ENCODE data around the gene UNC13C. TPM values are rescaled to one million over a fixed set of nuclear protein-coding genes. Genes with fewer than 3 reads are reported as not detected.

UNC13C gene
- total and polyA plus RNA-seq, 2 of the 13 experiments (the other 11 are each of a cell fraction or from before 2014, with no cell fraction given) = 0.04 TPM; not detected in 1

- TF ChIP-seq ZNF704 (CRISPR knock-in tag; IDR thresholded peaks at IDR 0.05; ENCODE audit: borderline replicate concordance) (no peak), ZNF776 (CRISPR knock-in tag; IDR thresholded peaks at IDR 0.05) (no peak)
These were observed 484.3 kb downstream of the UNC13C start (continued) for GRCh38 chr15:54462511-54462913.

DNA sequence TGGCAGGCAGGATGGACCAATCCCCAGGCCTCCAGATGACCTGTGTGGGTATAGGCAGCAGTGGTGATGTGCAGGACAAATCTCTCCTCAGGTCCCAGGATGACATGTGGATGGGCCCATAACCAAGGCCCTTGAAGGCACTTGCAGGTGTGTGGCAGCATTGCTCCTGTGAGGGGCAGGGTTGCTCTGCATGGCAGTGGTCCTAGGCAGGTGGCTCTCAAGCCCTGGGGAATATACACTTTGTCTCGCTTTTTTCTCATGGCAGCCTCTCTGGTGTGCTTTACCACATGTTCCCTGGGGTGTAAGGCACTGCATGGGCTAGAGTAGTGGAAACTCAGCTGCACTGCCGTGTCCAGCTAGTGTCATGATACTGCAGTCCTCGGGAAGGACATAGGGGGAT lies 503.6 kb downstream of the UNC13C start:
- CTCF ChIA-PET (ENCODE audit: low intra/inter-chr PET ratio, low total read pairs) = no interaction called here
- no peak for FAIRE-seq
- H2AFZ ChIP-seq (ENCODE audit: low read length) = no peak overlapping the region
- intact Hi-C loops (cut with micrococcal nuclease; ENCODE audit: unreplicated experiment) (no loop called here), in situ Hi-C loops (cut with HindIII; ENCODE audit: extremely low pct_ligation_motif_present, low pct_unique_long_range_greater_than_20kb) (no loop called here)
- no peaks in the 10 kb centered on the region for H3K9me3 ChIP-seq (ENCODE audit: low read length)
- POLR2A ChIA-PET = no interaction called here
- H3K27me3 ChIP-seq (ENCODE audit: control insufficient read depth in 1 of 2, insufficient read depth in 2 of 2, low read length in 2 of 2) = no peaks in the 10 kb centered on the region
- no peak; the same call in 2 of the 3 replicates for ATAC-seq
- no peak overlapping the region for H3K4me3 ChIP-seq (replicated peaks in 1 of 3; ENCODE audit: insufficient read depth in 1 of 3, low read depth in 2 of 3, low read length in 3 of 3)
- TF ChIP-seq, protein P1, sequence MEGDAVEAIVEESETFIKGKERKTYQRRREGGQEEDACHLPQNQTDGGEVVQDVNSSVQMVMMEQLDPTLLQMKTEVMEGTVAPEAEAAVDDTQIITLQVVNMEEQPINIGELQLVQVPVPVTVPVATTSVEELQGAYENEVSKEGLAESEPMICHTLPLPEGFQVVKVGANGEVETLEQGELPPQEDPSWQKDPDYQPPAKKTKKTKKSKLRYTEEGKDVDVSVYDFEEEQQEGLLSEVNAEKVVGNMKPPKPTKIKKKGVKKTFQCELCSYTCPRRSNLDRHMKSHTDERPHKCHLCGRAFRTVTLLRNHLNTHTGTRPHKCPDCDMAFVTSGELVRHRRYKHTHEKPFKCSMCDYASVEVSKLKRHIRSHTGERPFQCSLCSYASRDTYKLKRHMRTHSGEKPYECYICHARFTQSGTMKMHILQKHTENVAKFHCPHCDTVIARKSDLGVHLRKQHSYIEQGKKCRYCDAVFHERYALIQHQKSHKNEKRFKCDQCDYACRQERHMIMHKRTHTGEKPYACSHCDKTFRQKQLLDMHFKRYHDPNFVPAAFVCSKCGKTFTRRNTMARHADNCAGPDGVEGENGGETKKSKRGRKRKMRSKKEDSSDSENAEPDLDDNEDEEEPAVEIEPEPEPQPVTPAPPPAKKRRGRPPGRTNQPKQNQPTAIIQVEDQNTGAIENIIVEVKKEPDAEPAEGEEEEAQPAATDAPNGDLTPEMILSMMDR (CRISPR knock-in tag; IDR thresholded peaks at IDR 0.05) = peak; percentile 17; the same call in 1 of the 2 replicates
- TF ChIP-seq ZNF749 (CRISPR knock-in tag; IDR thresholded peaks at IDR 0.05; ENCODE audit: borderline replicate concordance) (no peak), DNMT1 (CRISPR knock-in tag; IDR thresholded peaks at IDR 0.05) (no peak)
- no peaks in the 10 kb centered on the region for H4K20me1 ChIP-seq (ENCODE audit: insufficient read depth, low read length)
- H3K36me3 ChIP-seq (replicated peaks in 1 of 2; ENCODE audit: control insufficient read depth in 1 of 2, insufficient read depth in 2 of 2, low read length in 2 of 2) = no peaks in the 10 kb centered on the region
- H3K27ac ChIP-seq (ENCODE audit: extremely low read length, insufficient read depth, low read length) = no peak overlapping the region
- no peak overlapping the region for H3K9ac ChIP-seq (ENCODE audit: insufficient read depth, low read depth, low read length)
- 0% methylated on average over 1 of the region's 3 CpGs for whole genome bisulfite sequencing (ENCODE audit: low lambda C conversion rate)
- no TSS peak for BruUV-seq (replicated peaks)
- no peaks in the 10 kb centered on the region for H3K79me2 ChIP-seq (ENCODE audit: insufficient read depth, low read length)
- no peak for DNase-seq (ENCODE audit: low spot score)
- no peaks in the 10 kb centered on the region for H3K4me1 ChIP-seq (ENCODE audit: insufficient read depth, low read length)
- no peak overlapping the region for H3K4me2 ChIP-seq (ENCODE audit: low read depth, low read length)
